ENCODE data around the gene ACTL7A. TPM values are rescaled to one million over a fixed set of nuclear protein-coding genes. Genes with fewer than 3 reads are reported as not detected.

Gene ACTL7A
- total and polyA plus RNA-seq, 2 experiments from 2014 or later: not detected

- TF ChIP-seq ZNF462 (CRISPR knock-in tag; IDR thresholded peaks at IDR 0.05): no peak
- no peak for TF ChIP-seq STAT1 (IDR thresholded peaks at IDR 0.05; ENCODE audit: unreplicated experiment)
- TF ChIP-seq CREB1 (CRISPR knock-in tag; IDR thresholded peaks at IDR 0.05; ENCODE audit: low read depth): no peak
- TF ChIP-seq NANOG (IDR thresholded peaks at IDR 0.05; ENCODE audit: borderline replicate concordance): no peak
- TF ChIP-seq ZNF331 (CRISPR knock-in tag; IDR thresholded peaks at IDR 0.05; ENCODE audit: low read depth): no peak
- no peak for TF ChIP-seq JUNB (IDR thresholded peaks at IDR 0.05; ENCODE audit: unreplicated experiment)
Measured at GRCh38 chr9:108836319-108836718, 25.7 kb upstream of the ACTL7A start (continued).

GRCh38 chr9:108836781-108837180 is 25.3 kb upstream of the ACTL7A start:
- Mint-ChIP-seq H3K27me3 (ENCODE audit: insufficient read depth, low read depth, poor library complexity) (peaks cover 2% of the 10 kb centered on the region), H3K27ac (no peak overlapping the region), H3K4me3 (no peak overlapping the region), H3K4me1 (peaks cover 12% of the 10 kb centered on the region), H3K36me3 (ENCODE audit: low read depth) (no peaks in the 10 kb centered on the region), H3K9me3 (no peaks in the 10 kb centered on the region; the same call in 2 of the 3 replicates)
- no peaks in the 10 kb centered on the region; the same call in 1 of the 2 replicates for H3K4me1 ChIP-seq (ENCODE audit: insufficient read depth)
- H3K27me3 ChIP-seq (ENCODE audit: insufficient read depth): no peaks in the 10 kb centered on the region
- peaks cover 7% of the 10 kb centered on the region; the same call in 1 of the 2 replicates for H3K9me2 ChIP-seq (ENCODE audit: insufficient read depth)
- H2AFZ ChIP-seq: no peak overlapping the region; the same call in 1 of the 2 replicates
- H3K36me3 ChIP-seq (ENCODE audit: insufficient read depth): no peaks in the 10 kb centered on the region
- ATAC-seq (no peak), DNase-seq (ENCODE audit: low spot score) (no peak)
- no peaks in the 10 kb centered on the region for H4K20me1 ChIP-seq (replicated peaks; ENCODE audit: insufficient read depth)
- H3K27ac ChIP-seq (ENCODE audit: low read depth): no peak overlapping the region
- no peak overlapping the region for H3K4me2 ChIP-seq
- H3F3A ChIP-seq (replicated peaks; ENCODE audit: low read depth): no peaks in the 10 kb centered on the region
- H3K4me3 ChIP-seq: no peak overlapping the region
- no peaks in the 10 kb centered on the region for H3K79me2 ChIP-seq (replicated peaks; ENCODE audit: insufficient read depth)
- no peak for TF ChIP-seq JUNB (IDR thresholded peaks at IDR 0.05; ENCODE audit: unreplicated experiment)
- no peak for TF ChIP-seq EZH2 (IDR thresholded peaks at IDR 0.05; ENCODE audit: low read depth, unreplicated experiment)
- TF ChIP-seq ZNF462 (CRISPR knock-in tag; IDR thresholded peaks at IDR 0.05): no peak
